HG03060 (cell line): ENCODE results near the gene ITGB5.
"Not testable (repeated sequence)": the region's sequence is repeated elsewhere in the genome, so short reads cannot be mapped to it uniquely, and the experiment has no call there.

Source experiments
- ATAC-seq: cut with Tn5 transposase; IDR thresholded peaks from one replicate; pipeline ENCODE4 v1.9.1; 2021; ENCODE audit warnings: low read depth, moderate number of reproducible peaks; ENCODE audit not compliant: unreplicated experiment

Gene ITGB5

DNA sequence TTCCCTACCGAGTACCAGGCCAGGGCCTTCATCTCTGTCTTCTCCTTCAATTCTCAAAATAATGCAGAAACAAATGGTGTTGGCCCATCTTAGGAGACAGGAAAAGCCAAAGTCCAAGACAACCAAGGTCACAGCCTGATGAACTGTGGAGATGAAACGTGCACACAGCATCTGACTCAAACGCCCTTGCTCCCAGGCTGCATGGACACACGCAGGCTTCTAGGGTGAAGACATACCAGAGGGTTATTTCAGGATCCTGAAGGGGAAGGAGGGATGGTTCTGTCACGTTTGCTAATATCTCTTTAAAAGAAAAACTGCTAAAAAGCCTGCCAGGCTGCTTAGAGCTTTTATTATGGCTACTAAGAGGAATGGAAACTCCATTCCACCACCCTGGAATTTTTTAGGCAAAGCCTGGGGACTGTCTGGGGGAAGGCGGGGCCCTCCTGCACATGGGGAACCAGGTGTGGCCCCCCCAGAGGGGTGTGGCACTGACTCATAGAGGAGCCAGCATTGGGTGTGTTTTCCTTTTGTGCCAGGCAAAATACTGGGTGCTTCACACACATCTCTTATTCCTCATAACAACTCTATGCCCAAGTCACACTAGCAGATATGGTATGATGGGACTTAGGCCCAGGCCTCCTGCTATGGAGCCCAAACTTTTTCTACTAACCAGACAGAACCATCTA lies 94.0 kb downstream of the ITGB5 start:
- ATAC-seq = no peak

DNA sequence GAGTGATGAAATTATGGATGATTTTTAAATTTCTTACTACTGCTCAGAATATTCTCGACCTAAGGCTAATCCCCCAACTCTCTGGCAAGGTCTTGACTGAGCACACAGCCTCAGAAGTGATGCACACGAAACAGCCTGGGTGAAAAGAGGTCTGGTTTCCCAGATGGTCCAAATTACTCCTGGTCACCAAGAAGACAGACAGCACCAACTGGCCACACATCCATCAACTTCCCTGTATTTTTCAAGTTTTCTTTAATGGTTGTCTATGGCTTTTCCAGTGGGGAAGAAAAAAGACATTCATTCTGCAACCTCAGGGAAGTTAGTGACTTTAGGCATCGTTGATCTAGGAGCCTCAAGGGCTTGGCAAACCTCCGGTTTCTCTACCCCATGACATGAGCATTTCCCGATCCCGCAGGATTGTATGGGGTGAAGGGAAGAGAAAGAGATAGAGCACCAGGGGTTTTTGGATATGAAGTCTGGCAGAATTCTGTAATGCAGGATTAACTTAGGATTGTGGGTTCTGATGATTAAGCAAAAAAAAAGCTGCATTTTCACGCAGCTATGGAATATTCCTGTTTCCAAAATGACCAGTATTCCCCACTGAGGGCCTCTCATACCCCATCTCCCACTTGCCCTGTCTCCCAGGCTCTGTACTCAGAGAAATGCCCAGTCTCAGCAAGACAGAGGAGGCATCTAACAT lies 94.7 kb downstream of the ITGB5 start:
- no peak for ATAC-seq

DNA sequence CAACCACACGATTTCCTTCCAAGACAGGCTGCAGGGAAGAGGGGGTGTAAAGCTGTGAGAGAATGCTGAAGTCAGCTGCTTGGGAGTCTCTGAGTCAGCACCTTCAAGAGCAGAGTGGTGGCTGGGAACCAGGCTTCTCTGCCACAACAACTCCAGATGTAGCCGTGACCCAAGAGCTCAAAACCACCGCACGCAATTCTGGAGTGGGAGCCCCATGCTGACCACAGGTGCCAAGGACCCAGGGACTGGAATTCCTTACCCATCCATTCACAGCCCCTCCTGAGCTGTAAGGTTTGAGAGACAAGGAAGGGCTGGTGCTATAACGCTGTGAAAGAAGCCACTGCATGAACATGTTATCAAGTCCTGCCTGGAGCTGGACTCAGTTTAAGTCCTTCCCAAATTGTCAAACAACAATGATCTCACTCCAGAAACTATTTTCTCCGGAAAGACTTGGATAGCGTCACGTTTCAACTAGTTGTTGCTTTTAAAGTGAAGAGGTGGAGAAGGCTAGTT lies 95.5 kb downstream of the ITGB5 start:
- no peak for ATAC-seq

DNA sequence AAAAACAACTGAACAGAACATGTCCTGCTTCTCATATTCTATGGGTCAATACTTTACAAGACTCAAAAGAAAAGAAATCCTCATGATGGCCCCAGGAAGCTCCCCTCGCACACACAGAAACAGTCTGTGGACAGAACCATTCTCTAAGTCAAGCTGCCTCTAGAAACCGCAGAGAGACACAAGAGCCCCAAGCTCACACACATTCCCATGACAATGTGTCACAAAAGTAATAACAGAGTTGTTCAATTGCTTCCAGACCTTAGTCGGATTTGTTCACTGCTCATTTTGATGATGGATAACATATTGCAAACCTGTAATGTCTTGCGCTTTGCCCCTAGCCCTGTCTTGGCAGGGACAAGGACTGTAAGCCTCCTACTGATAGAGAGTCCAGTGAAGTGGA lies 96.0 kb downstream of the ITGB5 start:
- no peak for ATAC-seq

DNA sequence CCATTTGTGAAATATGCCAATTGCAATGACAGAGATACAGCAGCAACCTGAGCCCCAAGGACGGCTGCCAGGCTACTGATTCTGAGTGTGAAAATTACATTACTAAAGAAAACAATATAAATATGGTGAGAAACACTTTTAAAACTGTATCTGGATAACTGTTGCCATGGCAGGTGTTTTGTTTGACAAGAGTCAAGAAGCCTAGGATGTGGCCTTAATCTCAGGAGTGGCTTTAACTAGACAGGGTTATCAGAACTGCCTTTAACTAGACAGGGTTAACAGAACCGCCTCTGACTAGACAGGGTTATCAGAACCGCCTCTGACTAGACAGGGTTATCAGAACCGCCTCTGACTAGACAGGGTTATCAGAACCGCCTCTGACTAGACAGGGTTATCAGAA lies 98.1 kb downstream of the ITGB5 start:
- not testable (repeated sequence) for ATAC-seq

DNA sequence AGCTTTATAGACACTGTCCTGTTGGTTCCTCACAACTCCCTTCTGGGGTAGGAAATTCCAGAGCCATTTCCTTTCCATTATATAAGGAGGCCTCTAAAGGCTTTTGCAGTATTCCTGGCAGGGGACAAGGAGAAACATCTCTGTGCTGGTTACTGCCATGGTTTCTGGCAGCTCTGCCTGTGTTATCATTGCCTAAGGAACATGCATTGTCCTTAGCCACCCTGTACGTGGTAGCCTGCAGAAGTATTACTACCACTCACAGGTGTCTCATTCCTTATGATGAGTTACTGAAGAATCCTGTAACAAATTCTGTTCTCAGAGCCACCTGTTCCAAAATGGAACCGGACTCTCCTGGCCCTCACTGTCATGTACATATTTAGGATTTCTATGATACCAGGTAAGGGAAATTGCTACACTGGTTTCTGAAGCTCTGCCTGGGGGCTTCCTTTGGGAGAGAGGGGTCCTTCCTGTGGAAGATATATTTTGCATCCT lies 98.9 kb downstream of the ITGB5 start:
- ATAC-seq = no peak

DNA sequence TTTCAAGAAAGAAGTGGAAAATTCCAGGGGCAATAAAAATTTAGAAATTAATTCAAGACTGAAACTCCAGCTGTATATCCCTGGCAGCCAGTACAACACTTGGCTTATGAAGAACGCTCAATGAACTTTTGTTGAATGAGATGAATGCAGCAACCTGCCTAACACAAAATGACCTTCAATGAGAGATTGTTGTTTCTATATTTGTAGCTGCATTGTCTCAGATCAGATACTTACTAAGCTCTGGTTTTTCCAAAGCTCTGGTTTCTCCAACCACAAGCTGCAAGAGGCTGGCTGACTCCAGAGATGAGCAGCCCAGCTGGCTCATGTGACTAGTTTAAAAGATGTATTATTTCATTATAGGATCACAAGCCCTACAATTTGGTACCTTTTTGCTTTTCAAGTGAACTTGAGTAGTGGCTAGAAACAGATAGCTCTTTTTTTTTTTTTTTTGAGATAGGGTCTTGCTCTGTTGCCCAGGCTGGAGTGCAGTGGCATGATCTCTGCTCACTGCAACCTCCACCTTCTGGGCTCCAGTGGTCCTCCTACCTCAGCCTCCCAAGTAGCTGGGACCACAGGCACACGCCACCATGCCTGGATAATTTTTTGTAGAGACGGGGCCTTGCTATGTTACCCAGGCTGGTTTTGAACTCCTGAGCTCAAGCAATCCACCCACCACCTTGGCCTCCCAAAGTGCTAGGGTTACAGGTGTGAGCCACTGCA lies 99.5 kb downstream of the ITGB5 start:
- no peak for ATAC-seq

DNA sequence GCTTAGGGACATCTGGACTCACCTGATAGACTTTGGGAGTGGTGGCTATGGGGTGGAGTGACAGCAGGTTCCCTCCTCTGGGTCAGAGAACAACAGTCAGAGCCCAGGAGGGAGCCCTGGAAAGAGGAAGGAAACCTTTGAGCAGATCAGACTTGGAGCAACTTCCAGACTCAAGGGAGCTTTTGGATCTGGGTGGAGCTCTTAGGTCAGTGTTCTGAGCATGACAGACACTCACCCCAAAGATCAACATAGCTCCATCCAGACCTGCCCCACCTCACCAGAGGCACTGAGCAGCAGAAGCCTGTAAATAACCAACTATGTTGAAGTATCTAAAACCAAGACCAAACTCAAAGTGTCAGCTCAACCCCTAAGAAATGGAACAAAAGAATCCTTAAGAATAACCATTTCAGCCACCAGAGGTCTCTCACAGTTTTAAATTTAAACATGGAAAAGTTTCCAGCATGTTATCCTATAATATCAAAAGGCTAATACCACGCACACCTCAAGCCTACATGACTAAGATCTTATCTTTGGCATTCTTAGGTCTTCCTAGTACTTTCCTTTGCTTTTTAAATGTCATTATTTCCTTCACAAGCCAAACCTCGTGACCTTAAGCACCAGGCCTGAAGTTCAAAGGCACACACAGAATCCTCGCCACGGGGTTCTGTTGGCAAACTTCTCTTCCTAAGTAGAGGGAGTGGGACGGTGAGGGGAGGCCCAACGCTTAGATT lies 100.5 kb downstream of the ITGB5 start:
- ATAC-seq = no peak

DNA sequence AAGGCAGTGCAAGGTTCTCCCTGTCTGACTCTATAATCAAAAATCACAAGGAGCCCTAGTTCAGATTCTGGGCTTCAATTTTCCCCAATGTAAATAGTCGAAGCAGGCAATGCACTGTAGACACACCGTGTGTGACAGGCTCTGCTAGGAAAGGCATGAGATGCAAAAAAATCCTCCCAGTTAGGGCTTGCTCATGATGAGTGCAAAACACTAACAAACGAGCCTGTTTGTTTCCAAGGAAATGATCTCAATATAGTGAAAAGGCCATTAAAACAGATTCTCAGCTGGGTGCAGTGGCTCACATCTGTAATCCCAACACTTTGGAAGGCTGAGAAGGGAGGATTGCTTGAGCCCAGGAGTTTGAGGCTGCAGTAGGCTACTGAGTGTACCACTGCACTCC lies 101.2 kb downstream of the ITGB5 start:
- ATAC-seq = no peak

DNA sequence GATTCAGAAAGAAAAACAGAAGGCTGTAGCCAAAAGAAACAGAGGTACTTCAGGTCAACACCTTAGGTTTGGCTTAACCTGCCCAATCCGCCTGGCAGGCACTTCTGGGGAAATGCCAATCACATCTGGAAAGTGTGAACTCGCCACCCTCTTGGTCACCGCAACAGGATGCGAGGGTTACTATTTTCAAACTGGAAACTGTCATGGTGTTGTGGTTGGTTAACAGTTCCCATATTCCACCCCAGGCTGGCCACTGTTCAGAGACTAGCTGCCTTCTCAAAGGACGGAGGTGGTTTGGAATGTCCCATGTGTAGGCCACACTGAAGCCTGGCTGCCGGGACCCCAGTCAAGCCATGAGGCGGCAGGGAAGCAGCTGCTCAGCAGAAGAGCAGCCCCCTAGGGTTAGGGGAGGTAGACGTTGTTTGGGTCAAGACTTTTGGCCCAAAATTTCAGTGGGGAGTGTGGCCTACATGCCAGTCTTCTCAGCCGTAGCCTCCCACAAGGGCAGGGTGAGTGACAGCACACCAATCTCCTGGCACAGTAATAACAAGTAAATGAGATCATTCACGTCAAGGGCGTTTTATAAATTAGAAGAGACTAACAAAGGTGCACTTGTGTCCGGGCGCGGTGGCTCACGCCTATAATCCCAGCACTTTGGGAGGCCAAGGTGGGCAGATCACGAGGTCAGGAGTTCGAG lies 102.3 kb downstream of the ITGB5 start:
- no peak for ATAC-seq

DNA sequence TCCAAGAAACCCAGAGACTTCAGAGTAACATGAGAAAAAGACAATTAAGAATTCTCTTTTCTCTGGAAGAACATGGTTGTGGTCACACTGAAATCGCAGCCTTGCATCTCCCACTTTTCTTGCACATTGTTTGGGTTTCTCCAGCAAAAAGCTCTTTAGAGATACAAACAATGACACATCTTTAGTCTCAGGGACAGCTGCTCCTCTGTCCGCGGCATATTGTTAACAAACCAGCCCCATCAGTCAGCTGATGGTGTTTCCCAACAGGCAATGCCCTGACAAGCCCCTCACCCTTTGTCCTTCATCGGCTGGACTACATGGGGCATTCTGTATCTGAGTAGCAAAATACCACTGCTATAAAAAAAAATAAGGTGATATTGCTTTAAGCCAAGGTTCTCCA lies 103.5 kb downstream of the ITGB5 start:
- no peak for ATAC-seq

DNA sequence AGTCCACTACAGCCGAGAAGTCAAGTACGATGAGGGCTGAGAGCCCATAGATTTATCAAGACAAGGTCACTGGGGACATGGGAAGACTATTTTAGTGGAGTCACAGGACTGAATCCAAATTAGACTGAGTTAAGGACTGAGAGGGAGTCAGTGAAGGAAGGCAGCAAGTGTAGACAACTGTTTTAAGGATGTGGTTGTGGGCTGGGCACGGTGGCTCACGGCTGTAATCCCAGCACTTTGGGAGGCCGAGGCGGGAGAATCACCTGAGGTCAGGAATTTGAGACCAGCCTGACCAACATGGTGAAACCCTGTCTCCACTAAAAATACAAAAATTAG lies 104.8 kb downstream of the ITGB5 start:
- ATAC-seq = not testable (repeated sequence)

DNA sequence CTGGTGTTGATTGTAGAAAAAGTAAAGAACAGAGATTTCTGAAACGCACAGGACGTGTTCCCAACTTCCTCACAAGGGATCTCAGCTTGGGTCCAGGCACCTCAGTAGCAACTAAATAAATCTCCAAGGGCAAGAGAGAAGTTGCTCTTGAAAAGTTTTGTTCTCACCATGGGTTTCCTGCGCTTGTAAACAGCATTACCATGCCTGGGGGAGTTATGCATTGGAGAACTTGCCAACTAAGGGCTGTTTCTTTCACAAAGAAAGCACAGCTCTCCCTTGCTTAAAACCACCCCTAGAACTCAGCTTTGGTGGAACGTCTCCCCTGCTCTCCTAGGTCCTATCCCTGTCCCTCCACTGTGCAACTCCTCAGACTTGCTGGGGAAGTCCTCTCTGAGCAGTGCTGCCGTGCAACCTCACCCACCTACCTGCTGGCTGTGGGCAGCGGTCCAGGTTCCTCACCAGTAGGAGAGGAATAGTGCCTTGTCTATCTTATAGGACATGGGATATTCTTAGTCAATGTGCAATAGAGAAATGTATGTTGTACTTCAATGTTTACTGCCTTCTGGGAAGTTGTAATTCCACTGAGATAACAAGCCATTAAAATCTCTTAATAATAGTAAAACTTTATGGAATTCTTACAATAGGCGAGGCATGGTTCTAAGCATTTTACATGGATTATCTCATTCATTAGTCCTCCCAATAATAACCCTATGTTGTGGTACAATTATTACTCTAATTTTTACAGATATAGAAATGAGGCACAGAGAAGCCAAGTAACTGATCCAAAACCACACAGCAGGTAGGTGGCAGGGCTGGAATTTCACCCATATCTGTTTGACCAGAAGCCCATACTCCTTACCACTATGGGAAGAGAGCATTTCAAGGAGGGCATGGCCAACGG lies 105.4 kb downstream of the ITGB5 start:
- no peak for ATAC-seq

DNA sequence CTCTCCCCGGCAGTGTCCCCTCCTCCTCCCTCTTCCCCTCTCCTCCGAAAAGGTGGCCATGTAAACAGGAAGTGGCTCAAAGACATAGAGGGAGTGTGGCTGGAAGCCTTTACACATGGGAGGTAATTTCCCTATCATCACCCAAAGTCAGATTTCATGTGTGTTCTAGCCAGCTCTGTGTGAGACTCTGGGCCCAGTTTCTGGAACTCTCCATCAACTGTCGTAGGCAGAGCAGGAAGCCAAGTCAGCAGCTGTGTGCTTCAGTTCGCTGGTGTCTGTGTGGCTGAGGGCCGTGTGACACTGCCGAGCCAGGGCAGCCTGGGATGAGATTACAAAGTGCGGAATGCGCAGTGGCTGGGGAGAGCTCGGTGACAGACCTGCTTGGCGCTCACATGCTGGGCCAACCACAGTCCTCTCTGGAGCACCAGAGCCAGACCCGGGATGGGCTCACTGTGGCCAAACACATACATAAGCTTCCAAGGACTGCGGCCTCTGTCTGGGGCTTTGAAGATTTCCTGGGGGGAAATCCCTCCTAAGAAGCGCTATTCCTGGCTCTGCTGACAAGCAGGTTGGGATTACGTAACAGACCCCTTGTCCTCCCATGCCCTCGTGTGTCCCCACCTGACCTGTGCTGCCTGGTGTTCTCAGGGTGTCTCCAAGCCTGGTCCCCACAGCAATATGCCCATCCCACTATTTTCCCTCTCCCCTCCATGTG lies 106.2 kb downstream of the ITGB5 start:
- ATAC-seq = no peak

DNA sequence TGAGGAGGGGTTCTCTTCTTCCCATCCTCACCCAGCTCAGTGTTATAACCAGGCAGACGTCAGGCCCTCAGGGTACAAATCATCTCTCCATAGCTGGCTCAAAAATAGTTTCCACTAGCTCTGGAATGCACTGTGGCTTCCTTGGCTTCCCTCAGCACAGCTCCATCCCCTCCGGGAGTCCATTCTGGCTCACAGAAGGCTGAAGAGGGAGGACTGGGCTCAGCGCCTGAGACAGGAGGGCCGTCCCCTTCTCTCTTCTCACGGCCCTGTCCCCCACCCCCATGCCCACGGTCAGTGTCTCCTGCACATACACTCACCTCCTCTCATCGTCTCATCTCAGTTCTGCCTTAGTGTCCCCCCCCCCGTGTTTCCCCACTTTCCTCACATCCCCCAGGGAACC lies 106.8 kb downstream of the ITGB5 start:
- no peak for ATAC-seq

DNA sequence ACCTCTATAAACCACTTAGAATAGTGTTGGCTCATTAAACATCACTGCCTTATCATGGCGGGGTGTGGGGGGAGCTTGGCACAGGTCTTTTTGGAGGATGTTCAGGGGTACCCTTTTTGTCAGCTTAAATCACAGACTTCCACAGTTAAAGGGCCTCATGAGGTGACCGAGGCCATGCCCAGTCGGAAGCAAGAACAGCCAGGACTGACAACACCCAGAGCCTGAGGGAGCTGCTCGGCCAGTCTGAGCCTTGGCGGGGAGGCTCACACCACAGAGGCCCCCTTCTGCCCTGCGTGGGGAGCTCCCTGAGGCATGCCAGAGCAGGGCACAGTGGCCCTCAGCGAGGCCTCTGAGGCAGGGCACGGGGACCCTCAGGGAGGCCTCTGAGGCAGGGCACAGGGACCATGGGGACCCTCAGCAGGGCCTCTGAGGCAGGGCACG lies 107.4 kb downstream of the ITGB5 start:
- ATAC-seq = no peak

DNA sequence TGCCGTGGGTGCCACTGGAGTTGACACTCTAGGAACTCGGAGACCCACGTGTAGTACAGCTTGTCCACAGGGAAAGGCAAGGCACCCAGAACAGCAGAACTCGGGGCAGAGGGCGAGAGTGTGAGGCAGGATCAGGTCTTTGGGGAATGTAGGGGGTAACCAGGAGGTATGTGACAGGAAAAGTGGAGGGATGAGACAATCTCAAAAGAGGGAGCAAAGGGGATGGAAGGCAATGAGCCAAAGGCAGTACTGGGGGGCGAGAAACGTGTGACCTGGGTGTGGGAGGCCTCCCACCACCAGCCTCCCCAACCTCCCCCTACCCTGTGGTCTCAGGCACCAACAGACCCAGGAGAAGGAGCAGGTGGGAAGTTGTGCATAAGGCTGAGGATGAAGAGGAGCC lies 108.0 kb downstream of the ITGB5 start:
- no peak for ATAC-seq

DNA sequence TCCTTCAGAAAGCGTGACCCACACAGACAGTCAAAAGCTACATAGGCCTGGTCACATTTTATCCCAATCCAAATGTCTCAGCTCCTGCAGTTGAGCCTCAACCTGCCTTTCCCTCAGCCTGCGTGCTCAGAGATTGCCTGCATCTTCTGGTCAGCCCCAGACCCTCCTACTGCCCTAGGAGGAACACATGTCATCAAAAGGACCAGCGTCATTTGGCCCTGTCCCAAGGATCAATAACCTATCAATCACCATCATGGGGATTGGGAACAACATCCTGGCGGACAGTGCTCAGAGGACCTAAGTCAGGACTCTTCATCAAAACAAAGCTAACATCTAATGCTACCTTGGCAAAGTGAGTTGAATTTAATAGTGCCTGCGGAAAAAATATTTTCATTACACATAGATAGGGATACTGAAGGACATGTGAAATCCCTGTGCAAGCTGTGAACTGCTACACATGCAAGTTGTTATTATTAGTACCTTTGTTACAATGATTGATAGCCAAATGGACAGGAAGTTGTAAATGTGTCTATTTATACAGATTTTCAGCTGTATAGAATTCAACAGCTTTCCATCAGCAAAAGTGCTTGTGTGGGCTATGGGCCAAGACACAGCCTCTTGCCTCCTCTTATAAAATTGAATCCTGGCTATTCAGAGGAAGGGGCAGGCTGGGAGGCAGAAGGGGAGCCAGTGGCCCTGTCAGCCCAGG lies 109.2 kb downstream of the ITGB5 start:
- no peak for ATAC-seq
